ENCODE measurements around the gene SAG. TPM values are rescaled to one million over a fixed set of nuclear protein-coding genes. Genes with fewer than 3 reads are reported as not detected.

Gene SAG
- total and polyA plus RNA-seq, 2 donors (not counting 3 experiments of a cell fraction or from before 2014, with no cell fraction given), result not detected

- Histone ChIP-seq H4K20me1 (replicated peaks; ENCODE audit: control insufficient read depth, extremely low read depth, insufficient read depth, low read length) (no peaks in the 10 kb centered on the region), H3K79me2 (ENCODE audit: control insufficient read depth, insufficient read depth, low read length) (no peaks in the 10 kb centered on the region), H3K4me2 (ENCODE audit: insufficient read depth, low read length) (no peak overlapping the region), H3K4me1 (ENCODE audit: control insufficient read depth, extremely low read depth, insufficient read depth, low read length) (no peaks in the 10 kb centered on the region), H3K27me3 (ENCODE audit: control insufficient read depth in 2 of 2, insufficient read depth in 2 of 2, low read length in 2 of 2) (peaks cover 3 to 7% of the 10 kb centered on the region in 2 experiments), H3K27ac (ENCODE audit: insufficient read depth, low read depth, low read length) (no peak overlapping the region), H3K36me3 (ENCODE audit: control insufficient read depth in 2 of 2, extremely low read depth in 1 of 2, insufficient read depth in 2 of 2, low read length in 2 of 2) (no peaks in the 10 kb centered on the region), H3K4me3 (replicated peaks in 1 of 3; ENCODE audit: insufficient read depth in 1 of 3, low read depth in 1 of 3, low read length in 3 of 3) (no peak overlapping the region), H3K9ac (replicated peaks; ENCODE audit: extremely low read depth, insufficient read depth, low read length) (no peak overlapping the region), H2AFZ (ENCODE audit: low read depth, low read length) (no peak overlapping the region), H3K9me1 (replicated peaks; ENCODE audit: control insufficient read depth, extremely low read depth, insufficient read depth, low read length) (no peaks in the 10 kb centered on the region), H3K9me3 (replicated peaks; ENCODE audit: control insufficient read depth, insufficient read depth, low read length) (no peaks in the 10 kb centered on the region)
- CTCF ChIA-PET, result no interaction called here
- no peak for DNase-seq (ENCODE audit: low read depth, low spot score)
- FAIRE-seq, result no peak
- dilution Hi-C loops (cut with MboI; ENCODE audit: extremely low pct_ligation_motif_present, low sequenced_read_pairs) (no loop called here), intact Hi-C loops (cut with micrococcal nuclease) (no loop called here)
- TF ChIP-seq JUN (IDR thresholded peaks at IDR 0.05; ENCODE audit: borderline replicate concordance, insufficient read depth, insufficient read length, low read depth) (no peak), POLR2A (IDR thresholded peaks at IDR 0.05; ENCODE audit: low read depth, low read length) (no peak), MAX (IDR thresholded peaks at IDR 0.05; ENCODE audit: insufficient read depth, insufficient read length) (no peak), GATA2 (IDR thresholded peaks at IDR 0.05; ENCODE audit: insufficient read depth, insufficient read length, low read depth, low read length) (no peak), EZH2 (IDR thresholded peaks at IDR 0.05; ENCODE audit: borderline replicate concordance, low read depth, low read length, severe bottlenecking) (no peak), POLR2AphosphoS5 (IDR thresholded peaks at IDR 0.05; ENCODE audit: insufficient read depth, low read depth, low read length) (no peak), MYC (IDR thresholded peaks at IDR 0.05; ENCODE audit: low read depth, low read length) (no peak), CTCF (IDR thresholded peaks at IDR 0.05; ENCODE audit: extremely low read depth in 1 of 2, insufficient read depth in 1 of 2, low read depth in 1 of 2, low read length in 2 of 2) (no peak), FOS (IDR thresholded peaks at IDR 0.05; ENCODE audit: borderline replicate concordance, insufficient read depth, low read length) (no peak)
- BruUV-seq (replicated peaks), result no TSS peak
- POLR2A ChIA-PET, result no interaction called here
Observed at GRCh38 chr2:233320470-233320869, 12.9 kb downstream of the SAG start.
